Trophoblast cell (in vitro differentiated cells and primary cell): ENCODE results near the gene SYNM.

Experiments used
- DNase-seq, 2 donors: peaks; one replicate each; pipeline ENCODE4 v3.0.0-alpha.2; 2016
- H2AFZ ChIP-seq: 2 replicates; pipeline ENCODE4 v1.6.1; 2013; ENCODE audit warnings: low read length, moderate library complexity, mild to moderate bottlenecking; ENCODE audit not compliant: insufficient read depth, poor library complexity
- H2AK5ac ChIP-seq: 2 replicates; pipeline ENCODE4 v1.6.1; 2013; ENCODE audit warnings: mild to moderate bottlenecking, low read length
- H2BK120ac ChIP-seq: 2 replicates; pipeline ENCODE4 v1.6.1; 2013; ENCODE audit warnings: low read length, mild to moderate bottlenecking, moderate library complexity; ENCODE audit not compliant: insufficient read depth, poor library complexity
- H2BK12ac ChIP-seq: 2 replicates; pipeline ENCODE4 v1.6.1; 2013; ENCODE audit warnings: mild to moderate bottlenecking, low read length, moderate library complexity
- H2BK5ac ChIP-seq: 2 replicates; pipeline ENCODE4 v1.6.1; 2013; ENCODE audit warnings: low read length, low read depth, moderate library complexity, mild to moderate bottlenecking; ENCODE audit not compliant: poor library complexity
- H3K14ac ChIP-seq: 2 replicates; pipeline ENCODE4 v1.6.1; 2013; ENCODE audit warnings: mild to moderate bottlenecking, low read length
- H3K18ac ChIP-seq: 2 replicates; pipeline ENCODE4 v1.6.1; 2013; ENCODE audit warnings: mild to moderate bottlenecking, low read length
- H3K23ac ChIP-seq: 2 replicates; pipeline ENCODE4 v1.6.1; 2013; ENCODE audit warnings: low read length
- H3K27ac ChIP-seq: 2 replicates; pipeline ENCODE4 v1.5.1; 2013; ENCODE audit warnings: low read depth, mild to moderate bottlenecking, inconsistent platforms, low read length, moderate library complexity
- H3K27me3 ChIP-seq: 2 replicates; pipeline ENCODE4 v1.6.1; 2013; ENCODE audit warnings: inconsistent platforms, mild to moderate bottlenecking, low read length, moderate library complexity; ENCODE audit not compliant: insufficient read depth
- H3K36me3 ChIP-seq, 2 experiments: 1 replicate in 1 of 2; 2 replicates in 1 of 2; pipeline ENCODE4 v1.6.1; 2013; ENCODE audit warnings: low read length in 2 of 2, mild to moderate bottlenecking in 2 of 2, moderate library complexity in 1 of 2; ENCODE audit not compliant: insufficient read depth in 2 of 2, control insufficient read depth in 1 of 2
- H3K4ac ChIP-seq: 2 replicates; pipeline ENCODE4 v1.6.1; 2013; ENCODE audit warnings: low read depth, mild to moderate bottlenecking, low read length, moderate library complexity
- H3K4me1 ChIP-seq, 2 experiments: 1 replicate in 1 of 2; 2 replicates in 1 of 2; pipeline ENCODE4 v1.6.1; 2013; ENCODE audit warnings: low read length in 2 of 2, mild to moderate bottlenecking in 2 of 2, moderate library complexity in 1 of 2; ENCODE audit not compliant: insufficient read depth in 2 of 2, control insufficient read depth in 1 of 2
- H3K4me2 ChIP-seq: 2 replicates; pipeline ENCODE4 v1.6.1; 2013; ENCODE audit warnings: inconsistent platforms, mild to moderate bottlenecking, low read length, moderate library complexity
- H3K4me3 ChIP-seq: 2 replicates; pipeline ENCODE4 v1.5.1; 2013; ENCODE audit warnings: mild to moderate bottlenecking, low read depth, low read length, inconsistent platforms
- H3K79me1 ChIP-seq: one replicate; pipeline ENCODE4 v1.6.1; 2013; ENCODE audit warnings: low read length
- H3K79me2 ChIP-seq: 2 replicates; pipeline ENCODE4 v1.6.1; 2013; ENCODE audit warnings: low read length, mild to moderate bottlenecking; ENCODE audit not compliant: control insufficient read depth, insufficient read depth, poor library complexity
- H3K9ac ChIP-seq: 2 replicates; pipeline ENCODE4 v1.6.1; 2013; ENCODE audit warnings: mild to moderate bottlenecking, low read length
- H3K9me3 ChIP-seq: 2 replicates; pipeline ENCODE4 v1.6.1; 2013; ENCODE audit warnings: low read depth, mild to moderate bottlenecking, control low read depth, inconsistent platforms, low read length; ENCODE audit not compliant: insufficient read depth
- H4K12ac ChIP-seq: 2 replicates; pipeline ENCODE4 v1.6.1; 2013; ENCODE audit warnings: low read depth, mild to moderate bottlenecking, low read length, moderate library complexity
- H4K8ac ChIP-seq: 2 replicates; pipeline ENCODE4 v1.6.1; 2013; ENCODE audit warnings: low read depth, mild to moderate bottlenecking, low read length, moderate library complexity
- H4K91ac ChIP-seq: one replicate; pipeline ENCODE4 v1.6.1; 2013; ENCODE audit warnings: low read depth, mild to moderate bottlenecking, low read length, moderate library complexity
- WGBS: extraction: QIAGEN DNeasy Blood & Tissue Kit; methylation state at CpG from one replicate; pipeline ENCODE4 v1.1.7; 2013; ENCODE audit warnings: missing lambda C conversion rate; ENCODE audit not compliant: insufficient read length, insufficient coverage; ENCODE audit errors: extremely low coverage; 5-methylcytosine and 5-hydroxymethylcytosine counted together

Gene SYNM

DNA sequence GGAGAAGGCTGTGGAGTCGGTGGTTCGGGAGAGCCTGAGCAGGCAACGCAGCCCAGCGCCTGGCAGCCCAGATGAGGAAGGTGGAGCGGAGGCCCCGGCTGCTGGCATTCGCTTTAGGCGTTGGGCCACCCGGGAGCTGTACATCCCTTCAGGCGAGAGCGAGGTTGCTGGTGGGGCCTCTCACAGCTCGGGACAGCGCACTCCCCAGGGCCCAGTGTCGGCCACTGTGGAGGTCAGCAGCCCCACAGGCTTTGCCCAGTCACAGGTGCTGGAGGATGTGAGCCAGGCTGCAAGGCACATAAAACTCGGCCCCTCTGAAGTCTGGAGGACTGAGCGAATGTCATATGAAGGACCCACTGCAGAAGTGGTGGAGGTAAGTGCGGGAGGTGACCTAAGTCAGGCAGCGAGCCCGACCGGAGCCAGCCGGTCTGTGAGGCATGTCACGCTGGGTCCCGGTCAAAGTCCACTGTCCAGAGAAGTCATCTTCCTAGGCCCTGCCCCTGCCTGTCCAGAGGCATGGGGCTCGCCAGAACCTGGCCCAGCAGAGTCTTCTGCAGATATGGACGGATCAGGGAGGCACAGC, 26.7 kb downstream of the SYNM start:
- no peak overlapping the region for H4K91ac ChIP-seq
- H2AK5ac ChIP-seq: no peak overlapping the region
- H3K4me1 ChIP-seq: peaks cover 4 to 5% of the 10 kb centered on the region in 2 experiments
- H3K79me2 ChIP-seq: no peaks in the 10 kb centered on the region
- no peak overlapping the region for H3K18ac ChIP-seq
- peaks cover 29 to 48% of the 10 kb centered on the region in 2 experiments for H3K36me3 ChIP-seq
- no peak overlapping the region for H4K12ac ChIP-seq
- H3K79me1 ChIP-seq: peaks cover 2% of the 10 kb centered on the region
- DNase-seq: no peak
- no CpG with 5 or more reads among the region's 25 CpGs for WGBS
- H2BK5ac ChIP-seq: no peak overlapping the region
- H3K4me3 ChIP-seq: no peak overlapping the region
- no peaks in the 10 kb centered on the region for H3K27me3 ChIP-seq
- no peak overlapping the region for H3K23ac ChIP-seq
- H3K27ac ChIP-seq: no peak overlapping the region
- H2BK120ac ChIP-seq: no peak overlapping the region
- H3K4me2 ChIP-seq: no peak overlapping the region
- no peak overlapping the region for H3K4ac ChIP-seq
- H2BK12ac ChIP-seq: no peak overlapping the region
- H3K9ac ChIP-seq: no peak overlapping the region
- no peak overlapping the region for H3K14ac ChIP-seq
- H4K8ac ChIP-seq: no peak overlapping the region
- H2AFZ ChIP-seq: no peak overlapping the region
- H3K9me3 ChIP-seq: no peaks in the 10 kb centered on the region

DNA sequence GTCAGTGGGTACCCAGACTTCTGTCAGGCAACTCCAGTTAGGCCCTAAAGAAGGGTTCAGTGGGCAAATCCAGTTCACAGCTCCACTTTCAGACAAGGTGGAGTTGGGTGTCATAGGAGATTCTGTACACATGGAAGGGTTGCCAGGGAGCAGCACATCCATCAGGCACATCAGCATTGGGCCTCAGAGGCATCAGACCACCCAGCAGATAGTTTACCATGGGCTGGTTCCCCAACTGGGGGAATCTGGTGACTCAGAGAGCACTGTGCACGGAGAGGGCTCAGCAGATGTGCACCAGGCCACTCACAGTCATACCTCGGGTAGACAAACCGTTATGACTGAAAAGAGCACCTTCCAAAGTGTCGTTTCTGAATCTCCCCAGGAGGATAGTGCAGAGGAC, 27.2 kb downstream of the SYNM start:
- H2AFZ ChIP-seq: no peak overlapping the region
- no peak overlapping the region for H3K23ac ChIP-seq
- H4K8ac ChIP-seq: no peak overlapping the region
- H3K4me1 ChIP-seq: peaks cover under 1 to 2% of the 10 kb centered on the region in 2 experiments
- DNase-seq: no peak
- H2BK12ac ChIP-seq: no peak overlapping the region
- no peak overlapping the region for H2BK5ac ChIP-seq
- H3K4ac ChIP-seq: no peak overlapping the region
- no peak overlapping the region for H3K9ac ChIP-seq
- no peak overlapping the region for H2BK120ac ChIP-seq
- no peak overlapping the region for H3K18ac ChIP-seq
- no CpG with 5 or more reads among the region's 4 CpGs for WGBS
- H3K14ac ChIP-seq: no peak overlapping the region
- no peak overlapping the region for H3K4me2 ChIP-seq
- H4K91ac ChIP-seq: no peak overlapping the region
- peaks cover 1% of the 10 kb centered on the region for H3K9me3 ChIP-seq
- H3K79me1 ChIP-seq: peaks cover 2% of the 10 kb centered on the region
- H4K12ac ChIP-seq: no peak overlapping the region
- H3K4me3 ChIP-seq: no peak overlapping the region
- H2AK5ac ChIP-seq: no peak overlapping the region
- peaks cover 35 to 52% of the 10 kb centered on the region in 2 experiments for H3K36me3 ChIP-seq
- H3K27me3 ChIP-seq: no peaks in the 10 kb centered on the region
- no peaks in the 10 kb centered on the region for H3K79me2 ChIP-seq
- no peak overlapping the region for H3K27ac ChIP-seq

DNA sequence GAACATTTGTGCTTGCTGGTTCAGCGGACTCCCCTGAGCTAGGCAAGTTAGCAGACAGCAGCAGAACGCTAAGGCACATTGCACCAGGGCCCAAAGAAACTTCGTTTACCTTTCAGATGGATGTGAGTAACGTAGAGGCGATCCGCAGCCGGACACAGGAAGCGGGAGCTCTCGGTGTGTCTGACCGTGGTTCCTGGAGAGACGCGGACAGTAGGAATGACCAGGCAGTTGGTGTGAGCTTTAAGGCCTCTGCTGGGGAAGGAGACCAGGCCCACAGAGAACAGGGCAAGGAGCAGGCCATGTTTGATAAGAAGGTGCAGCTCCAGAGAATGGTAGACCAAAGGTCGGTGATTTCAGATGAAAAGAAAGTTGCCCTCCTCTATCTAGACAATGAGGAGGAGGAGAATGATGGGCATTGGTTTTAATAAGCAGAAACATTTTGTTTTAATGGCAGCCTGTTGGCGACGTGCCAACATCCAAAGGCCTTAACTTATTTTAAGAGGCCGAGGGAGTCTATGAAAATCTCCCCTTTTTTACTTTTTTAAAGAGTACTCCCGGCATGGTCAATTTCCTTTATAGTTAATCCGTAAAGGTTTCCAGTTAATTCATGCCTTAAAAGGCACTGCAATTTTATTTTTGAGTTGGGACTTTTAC, 27.9 kb downstream of the SYNM start:
- Histone ChIP-seq H3K9ac (no peak overlapping the region), H3K4me3 (no peak overlapping the region), H4K8ac (no peak overlapping the region), H3K4ac (no peak overlapping the region), H2AFZ (no peak overlapping the region), H3K27me3 (no peaks in the 10 kb centered on the region), H3K14ac (no peak overlapping the region), H3K4me2 (no peak overlapping the region), H3K79me1 (peaks cover 2% of the 10 kb centered on the region), H3K36me3 (peaks cover 42 to 58% of the 10 kb centered on the region in 2 experiments), H2BK5ac (no peak overlapping the region), H3K4me1 (peaks cover 0 to 2% of the 10 kb centered on the region in 2 experiments), H2BK12ac (no peak overlapping the region), H4K12ac (no peak overlapping the region), H3K9me3 (peaks cover 1% of the 10 kb centered on the region), H3K23ac (no peak overlapping the region), H3K79me2 (no peaks in the 10 kb centered on the region), H3K18ac (no peak overlapping the region), H2BK120ac (no peak overlapping the region), H4K91ac (no peak overlapping the region), H2AK5ac (no peak overlapping the region), H3K27ac (no peak overlapping the region)
- no peak for DNase-seq
- WGBS: no CpG with 5 or more reads among the region's 18 CpGs

DNA sequence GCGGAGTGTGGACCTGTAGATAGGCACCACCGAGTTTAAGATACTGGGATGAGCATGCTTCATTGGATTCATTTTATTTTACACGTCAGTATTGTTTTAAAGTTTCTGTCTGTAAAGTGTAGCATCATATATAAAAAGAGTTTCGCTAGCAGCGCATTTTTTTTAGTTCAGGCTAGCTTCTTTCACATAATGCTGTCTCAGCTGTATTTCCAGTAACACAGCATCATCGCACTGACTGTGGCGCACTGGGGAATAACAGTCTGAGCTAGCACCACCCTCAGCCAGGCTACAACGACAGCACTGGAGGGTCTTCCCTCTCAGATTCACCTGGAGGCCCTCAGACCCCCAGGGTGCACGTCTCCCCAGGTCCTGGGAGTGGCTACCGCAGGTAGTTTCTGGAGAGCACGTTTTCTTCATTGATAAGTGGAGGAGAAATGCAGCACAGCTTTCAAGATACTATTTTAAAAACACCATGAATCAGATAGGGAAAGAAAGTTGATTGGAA, 29.5 kb downstream of the SYNM start:
- no peak overlapping the region for H2BK120ac ChIP-seq
- no peak overlapping the region for H2BK5ac ChIP-seq
- no peak overlapping the region for H2AK5ac ChIP-seq
- peaks cover 4% of the 10 kb centered on the region for H3K9me3 ChIP-seq
- no peak for DNase-seq
- H2AFZ ChIP-seq: no peak overlapping the region
- H3K14ac ChIP-seq: no peak overlapping the region
- H3K79me1 ChIP-seq: no peaks in the 10 kb centered on the region
- H3K27ac ChIP-seq: no peak overlapping the region
- no peak overlapping the region for H4K12ac ChIP-seq
- H2BK12ac ChIP-seq: no peak overlapping the region
- no peak overlapping the region for H4K91ac ChIP-seq
- H3K9ac ChIP-seq: no peak overlapping the region
- H3K4me2 ChIP-seq: no peak overlapping the region
- H3K23ac ChIP-seq: no peak overlapping the region
- no CpG with 5 or more reads among the region's 11 CpGs for WGBS
- H3K27me3 ChIP-seq: no peaks in the 10 kb centered on the region
- H3K18ac ChIP-seq: no peak overlapping the region
- H3K79me2 ChIP-seq: no peaks in the 10 kb centered on the region
- H3K36me3 ChIP-seq: peaks cover 41 to 58% of the 10 kb centered on the region in 2 experiments
- H3K4me3 ChIP-seq: no peak overlapping the region
- H4K8ac ChIP-seq: no peak overlapping the region
- H3K4ac ChIP-seq: no peak overlapping the region
- H3K4me1 ChIP-seq: peaks cover 2 to 3% of the 10 kb centered on the region in 2 experiments
